Neuronal stem cell (in vitro differentiated cells): ENCODE results near the gene TMC5.

Experiments used
- DNase-seq: peaks from one replicate; pipeline ENCODE4 v3.0.0-alpha.2; 2013; ENCODE audit warnings: low spot score
- H2AFZ ChIP-seq: one replicate; pipeline ENCODE4 v1.6.1; 2013; ENCODE audit warnings: mild to moderate bottlenecking, low read length, inconsistent platforms
- H2AK5ac ChIP-seq: 2 replicates; pipeline ENCODE4 v1.6.1; 2013; ENCODE audit warnings: low read depth, mild to moderate bottlenecking, inconsistent platforms, low read length, moderate library complexity, mixed read lengths
- H2BK120ac ChIP-seq: 2 replicates; pipeline ENCODE4 v1.6.1; 2013; ENCODE audit warnings: low read depth, mild to moderate bottlenecking, inconsistent platforms, low read length, moderate library complexity, mixed read lengths
- H2BK12ac ChIP-seq: one replicate; pipeline ENCODE4 v1.6.1; 2013; ENCODE audit warnings: low read length, inconsistent platforms
- H2BK15ac ChIP-seq: 2 replicates; pipeline ENCODE4 v1.6.1; 2013; ENCODE audit warnings: mild to moderate bottlenecking, low read length, inconsistent platforms, mixed read lengths
- H2BK5ac ChIP-seq: one replicate; pipeline ENCODE4 v1.6.1; 2013; ENCODE audit warnings: inconsistent platforms, mild to moderate bottlenecking, low read length, moderate library complexity
- H3K14ac ChIP-seq: one replicate; pipeline ENCODE4 v1.6.1; 2013; ENCODE audit warnings: low read length, inconsistent platforms
- H3K18ac ChIP-seq: 2 replicates; pipeline ENCODE4 v1.6.1; 2013; ENCODE audit warnings: low read length, inconsistent platforms
- H3K23ac ChIP-seq: 2 replicates; pipeline ENCODE4 v1.6.1; 2013; ENCODE audit warnings: low read depth, mild to moderate bottlenecking, mixed read lengths, low read length, inconsistent platforms; ENCODE audit not compliant: poor library complexity
- H3K27ac ChIP-seq: replicated peaks from 3 replicates; pipeline ENCODE4 v1.5.1; 2013; ENCODE audit warnings: low read length, inconsistent platforms
- H3K27me3 ChIP-seq, 3 experiments: 2 replicates each; pipeline ENCODE4 v1.6.1; 2013; ENCODE audit warnings: low read length in 3 of 3, mild to moderate bottlenecking in 2 of 3, inconsistent platforms in 1 of 3, low read depth in 1 of 3, mixed read lengths in 1 of 3, moderate library complexity in 1 of 3; ENCODE audit not compliant: control insufficient read depth in 3 of 3, insufficient read depth in 3 of 3
- H3K36me3 ChIP-seq, 2 donors: replicated peaks in 1 of 2; 2 replicates each; pipeline ENCODE4 v1.6.1; 2013; ENCODE audit warnings: low read length in 2 of 2; ENCODE audit not compliant: control insufficient read depth in 2 of 2, insufficient read depth in 2 of 2
- H3K4ac ChIP-seq: 2 replicates; pipeline ENCODE4 v1.6.1; 2013; ENCODE audit warnings: inconsistent platforms, mild to moderate bottlenecking, low read length, moderate library complexity
- H3K4me1 ChIP-seq, 2 donors: 1 replicate in 1 of 2; 2 replicates in 1 of 2; pipeline ENCODE4 v1.6.1; 2013; ENCODE audit warnings: low read length in 2 of 2, low read depth in 1 of 2; ENCODE audit not compliant: control insufficient read depth in 2 of 2, insufficient read depth in 1 of 2
- H3K4me2 ChIP-seq: one replicate; pipeline ENCODE4 v1.6.1; 2013; ENCODE audit warnings: mild to moderate bottlenecking, low read length, inconsistent platforms; ENCODE audit not compliant: insufficient read depth, poor library complexity, severe bottlenecking
- H3K4me3 ChIP-seq, 2 donors: 2 replicates each; pipeline ENCODE4 v1.5.1; 2013; ENCODE audit warnings: low read length in 2 of 2, mild to moderate bottlenecking in 2 of 2, inconsistent platforms in 1 of 2, moderate library complexity in 1 of 2
- H3K79me1 ChIP-seq: one replicate; pipeline ENCODE4 v1.6.1; 2013; ENCODE audit warnings: low read depth, mild to moderate bottlenecking, inconsistent platforms, low read length, moderate library complexity
- H3K9ac ChIP-seq: one replicate; pipeline ENCODE4 v1.6.1; 2013; ENCODE audit warnings: mild to moderate bottlenecking, low read depth, low read length, inconsistent platforms; ENCODE audit not compliant: poor library complexity
- H3K9me3 ChIP-seq, 2 donors: replicated peaks in 1 of 2; 2 replicates each; pipeline versions ENCODE3 to v1.6.1; 2013; ENCODE audit warnings: low read length in 2 of 2, mild to moderate bottlenecking in 2 of 2, inconsistent platforms in 1 of 2, low read depth in 1 of 2, mixed read lengths in 1 of 2, moderate library complexity in 1 of 2; ENCODE audit not compliant: control insufficient read depth in 2 of 2, insufficient read depth in 1 of 2
- H4K8ac ChIP-seq: one replicate; pipeline ENCODE4 v1.6.1; 2013; ENCODE audit warnings: low read depth, mild to moderate bottlenecking, inconsistent platforms, low read length, moderate library complexity
- H4K91ac ChIP-seq: one replicate; pipeline ENCODE4 v1.6.1; 2013; ENCODE audit warnings: low read length, low read depth, mild to moderate bottlenecking, inconsistent platforms; ENCODE audit not compliant: poor library complexity
- WGBS, 2 donors: extraction: QIAGEN DNeasy Blood & Tissue Kit; methylation state at CpG; one replicate each; pipeline ENCODE4 v1.1.7; 2013; ENCODE audit warnings: missing lambda C conversion rate in 2 of 2, mixed read lengths in 1 of 2; ENCODE audit not compliant: insufficient read length in 2 of 2, insufficient replicate concordance in 1 of 2; ENCODE audit errors: extremely low coverage in 2 of 2; 5-methylcytosine and 5-hydroxymethylcytosine counted together

TMC5 gene

DNA sequence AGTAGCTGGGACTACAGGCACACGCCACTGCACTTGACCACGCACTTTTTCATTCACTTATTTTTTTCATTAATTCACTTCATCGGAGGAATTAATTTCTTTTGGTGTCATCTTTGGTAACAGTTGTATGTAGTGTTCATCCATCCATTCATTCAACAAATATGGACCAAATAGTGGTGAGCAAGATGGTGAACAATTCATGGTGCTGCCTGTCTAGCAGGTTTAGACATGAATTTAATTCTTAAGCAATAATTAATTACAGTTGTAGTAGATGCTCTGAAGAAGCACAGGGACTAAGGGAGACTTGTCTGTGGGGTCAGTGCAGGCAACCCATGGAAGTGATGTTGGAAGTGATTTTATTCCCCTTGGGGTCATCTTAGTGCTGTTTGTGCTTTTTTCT is 81.8 kb downstream of the TMC5 start:
- Histone ChIP-seq H4K91ac (no peak overlapping the region), H3K27ac (no peak overlapping the region), H2AFZ (no peak overlapping the region), H3K4me2 (no peak overlapping the region), H2AK5ac (no peak overlapping the region), H3K4ac (no peak overlapping the region), H3K36me3 (peaks cover 12 to 54% of the 10 kb centered on the region in 2 donors), H3K9ac (no peak overlapping the region), H3K4me3 (no peak overlapping the region), H2BK5ac (no peak overlapping the region), H3K4me1 (no peaks in the 10 kb centered on the region), H3K23ac (no peak overlapping the region), H2BK15ac (no peak overlapping the region), H4K8ac (no peak overlapping the region), H3K18ac (no peak overlapping the region), H3K27me3 (no peaks in the 10 kb centered on the region), H3K9me3 (no peaks in the 10 kb centered on the region), H2BK12ac (no peak overlapping the region), H3K79me1 (no peaks in the 10 kb centered on the region), H2BK120ac (no peak overlapping the region), H3K14ac (no peak overlapping the region)
- no CpG with 5 or more reads among the region's 3 CpGs for WGBS, 2 donors
- no peak for DNase-seq

- Histone ChIP-seq H4K91ac (no peak overlapping the region), H2BK120ac (no peak overlapping the region), H3K27me3 (no peaks in the 10 kb centered on the region), H3K9ac (no peak overlapping the region), H3K9me3 (no peaks in the 10 kb centered on the region), H2BK5ac (no peak overlapping the region), H2AK5ac (no peak overlapping the region), H3K4me1 (no peaks in the 10 kb centered on the region), H3K23ac (no peak overlapping the region), H3K4ac (no peak overlapping the region), H3K4me2 (no peak overlapping the region), H3K27ac (no peak overlapping the region), H3K79me1 (no peaks in the 10 kb centered on the region), H2AFZ (no peak overlapping the region), H3K36me3 (peaks cover 14 to 83% of the 10 kb centered on the region in 2 donors), H3K14ac (no peak overlapping the region), H2BK15ac (no peak overlapping the region), H2BK12ac (no peak overlapping the region), H3K4me3 (no peak overlapping the region), H4K8ac (no peak overlapping the region), H3K18ac (no peak overlapping the region)
- DNase-seq: peak; percentile 74
- no CpG with 5 or more reads among the region's 3 CpGs for WGBS, 2 donors
These were observed 84.9 kb downstream of the TMC5 start for GRCh38 chr16:19502395-19503131.

- no CpG with 5 or more reads among the region's 5 CpGs for WGBS, 2 donors
These were observed 85.9 kb downstream of the TMC5 start for GRCh38 chr16:19503461-19504075.

GRCh38 chr16:19505600-19506303 is 88.1 kb downstream of the TMC5 start:
- H2BK5ac ChIP-seq: no peak overlapping the region
- WGBS, 2 donors: no CpG with 5 or more reads among the region's 5 CpGs
- H3K18ac ChIP-seq: no peak overlapping the region
- no peak overlapping the region for H2BK12ac ChIP-seq
- H3K9me3 ChIP-seq: no peaks in the 10 kb centered on the region
- H3K4me1 ChIP-seq: no peaks in the 10 kb centered on the region
- peaks cover 14 to 97% of the 10 kb centered on the region in 2 donors for H3K36me3 ChIP-seq
- no peak overlapping the region for H3K9ac ChIP-seq
- H2BK120ac ChIP-seq: no peak overlapping the region
- H3K4me3 ChIP-seq: no peak overlapping the region
- H3K14ac ChIP-seq: no peak overlapping the region
- DNase-seq: no peak
- H4K91ac ChIP-seq: no peak overlapping the region
- H4K8ac ChIP-seq: no peak overlapping the region
- H2AK5ac ChIP-seq: no peak overlapping the region
- H3K27ac ChIP-seq: no peak overlapping the region
- H3K23ac ChIP-seq: no peak overlapping the region
- no peak overlapping the region for H3K4me2 ChIP-seq
- no peaks in the 10 kb centered on the region for H3K27me3 ChIP-seq
- no peak overlapping the region for H3K4ac ChIP-seq
- no peak overlapping the region for H2BK15ac ChIP-seq
- no peak overlapping the region for H2AFZ ChIP-seq
- no peaks in the 10 kb centered on the region for H3K79me1 ChIP-seq

More at GRCh38 chr16:19503461-19504075, 85.9 kb downstream of the TMC5 start:
- no peak overlapping the region for H3K9ac ChIP-seq
- no peak overlapping the region for H3K4me2 ChIP-seq
- H2BK12ac ChIP-seq: no peak overlapping the region
- H2AFZ ChIP-seq: no peak overlapping the region
- no peak overlapping the region for H2AK5ac ChIP-seq
- no peak overlapping the region for H2BK5ac ChIP-seq
- no peaks in the 10 kb centered on the region for H3K4me1 ChIP-seq
- no peak overlapping the region for H2BK120ac ChIP-seq
- H3K36me3 ChIP-seq: peaks cover 14 to 93% of the 10 kb centered on the region in 2 donors
- DNase-seq: no peak
- H3K4me3 ChIP-seq: no peak overlapping the region
- H4K91ac ChIP-seq: no peak overlapping the region
- no peak overlapping the region for H2BK15ac ChIP-seq
- no peaks in the 10 kb centered on the region for H3K79me1 ChIP-seq
- H3K27me3 ChIP-seq: no peaks in the 10 kb centered on the region
- no peak overlapping the region for H3K18ac ChIP-seq
- H3K27ac ChIP-seq: no peak overlapping the region
- H3K4ac ChIP-seq: no peak overlapping the region
- H4K8ac ChIP-seq: no peak overlapping the region
- H3K23ac ChIP-seq: no peak overlapping the region
- no peak overlapping the region for H3K14ac ChIP-seq
- no peaks in the 10 kb centered on the region for H3K9me3 ChIP-seq
